Kidney (tissue), 14 donors: ENCODE measurements around the gene UST. TPM values are rescaled to one million over a fixed set of nuclear protein-coding genes. Genes with fewer than 3 reads are reported as not detected.

ENCODE experiments used
- DNase-seq, 5 donors: peaks; one replicate each; pipeline ENCODE4 v3.0.0-alpha.2; 2013 to 2020
- FAIRE-seq: peaks from 2 replicates; lab custom pipeline; 2012; peaks lifted over from hg19 to GRCh38; lab: Jason Lieb, UNC
- H3K27ac ChIP-seq, 2 donors: one replicate each; pipeline ENCODE4 v1.7.0; 2013; ENCODE audit warnings: low read depth in 2 of 2, low read length in 2 of 2, inconsistent platforms in 1 of 2
- H3K27me3 ChIP-seq: one replicate; pipeline ENCODE4 v1.7.1; 2013; ENCODE audit warnings: low read length, inconsistent platforms; ENCODE audit not compliant: control insufficient read depth, insufficient read depth
- H3K36me3 ChIP-seq, 3 donors: one replicate each; pipeline versions ENCODE4 v1.7.0 to v1.7.1; 2013; ENCODE audit warnings: low read length in 3 of 3, control low read depth in 1 of 3, inconsistent platforms in 1 of 3; ENCODE audit not compliant: insufficient read depth in 3 of 3, control insufficient read depth in 2 of 3
- H3K4me1 ChIP-seq, 3 donors: one replicate each; pipeline versions ENCODE4 v1.7.0 to v1.7.1; 2013; ENCODE audit warnings: low read length in 3 of 3, inconsistent platforms in 1 of 3, low read depth in 1 of 3; ENCODE audit not compliant: control insufficient read depth in 2 of 3, insufficient read depth in 2 of 3
- H3K4me3 ChIP-seq, 3 donors: one replicate each; pipeline versions ENCODE4 v1.7.0 to v1.8.1; 2013; ENCODE audit warnings: low read length in 3 of 3, control low read depth in 1 of 3, inconsistent platforms in 1 of 3
- H3K9ac ChIP-seq, 3 donors: one replicate each; pipeline versions ENCODE4 v1.7.0 to v1.7.1; 2013; ENCODE audit warnings: low read length in 3 of 3, control low read depth in 1 of 3, inconsistent platforms in 1 of 3
- H3K9me3 ChIP-seq, 3 donors: one replicate each; pipeline versions ENCODE4 v1.7.0 to v1.7.1; 2013; ENCODE audit warnings: low read length in 3 of 3, control low read depth in 1 of 3, inconsistent platforms in 1 of 3; ENCODE audit not compliant: control insufficient read depth in 2 of 3, insufficient read depth in 1 of 3
- intact Hi-C: fragments of 100-400 bp; cut with DNase I; formaldehyde crosslinking; loops from one replicate; pipeline ENCODE4 v1.11.1; 2022
- polyA plus RNA-seq: library from polyadenylated mRNA; stranded (reverse); fragments of 350-450 nt; fragmentation: Illumina TruSeq; extraction: RNeasy Lipid Tissue Mini Kit (QIAGEN cat#74804); gene quantifications from one replicate; pipeline ENCODE4 v1.2.3, GENCODE V29; 2014; ENCODE audit warnings: low read depth, low replicate concordance; ENCODE audit not compliant: insufficient read depth
- total RNA-seq: library from RNA; stranded (reverse); fragmentation: NEBNext Ultra II Directional; extraction: Animal tissue kit (Norgen Biotek cat#: 25700); gene quantifications from one replicate; pipeline ENCODE4 v1.2.1, GENCODE V29; 2021
- TF ChIP-seq, protein P1 (sequence below): IDR thresholded peaks from 3 replicates; pipeline ENCODE4 v1.5.1; 2012; ENCODE audit warnings: mild to moderate bottlenecking, moderate library complexity, borderline replicate concordance; ENCODE audit not compliant: insufficient read depth; ENCODE audit errors: extremely low read depth
- donor health status: control.
- donor health status: control.
- donor health status: control.
- donor health status: control.
- donor health status: control.
- donor health status: DM: yes; HTN: yes; CAD: no.
- donor health status: Normal renal cell carcinoma (clear cell type).

The UST gene
- total and polyA plus RNA-seq, 2 donors from 2014 or later: 3.2 to 4.2 TPM

DNA sequence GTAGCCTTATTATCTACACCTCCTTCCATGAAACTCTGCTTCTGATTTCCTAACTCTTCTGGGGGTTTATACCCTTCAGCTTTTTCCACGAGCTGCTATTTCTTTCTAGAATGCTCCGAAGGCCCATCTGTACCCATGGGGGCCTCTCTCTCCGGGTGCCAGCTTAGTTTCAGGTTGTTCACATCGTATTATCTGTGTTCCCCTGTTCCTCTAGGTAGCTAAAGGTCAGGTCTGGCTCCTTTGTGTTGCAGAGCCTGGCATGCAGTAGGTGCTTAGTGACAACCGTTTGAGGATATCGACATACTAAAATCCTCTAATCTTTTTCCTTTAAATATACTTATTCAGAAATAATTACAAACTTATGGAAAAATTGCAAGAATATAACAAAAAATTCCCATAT, 73.0 kb downstream of the UST start:
- Histone ChIP-seq H3K9ac (no peak overlapping the region), H3K4me1 (no peaks in the 10 kb centered on the region), H3K27ac (no peak overlapping the region), H3K27me3 (no peaks in the 10 kb centered on the region), H3K9me3 (peaks cover 0 to 3% (median 0%) of the 10 kb centered on the region in 3 donors), H3K4me3 (no peak overlapping the region), H3K36me3 (no peaks in the 10 kb centered on the region)
- DNase-seq: no peak
- no peak for FAIRE-seq
- intact Hi-C loops: no loop called here
- TF ChIP-seq, protein P1, sequence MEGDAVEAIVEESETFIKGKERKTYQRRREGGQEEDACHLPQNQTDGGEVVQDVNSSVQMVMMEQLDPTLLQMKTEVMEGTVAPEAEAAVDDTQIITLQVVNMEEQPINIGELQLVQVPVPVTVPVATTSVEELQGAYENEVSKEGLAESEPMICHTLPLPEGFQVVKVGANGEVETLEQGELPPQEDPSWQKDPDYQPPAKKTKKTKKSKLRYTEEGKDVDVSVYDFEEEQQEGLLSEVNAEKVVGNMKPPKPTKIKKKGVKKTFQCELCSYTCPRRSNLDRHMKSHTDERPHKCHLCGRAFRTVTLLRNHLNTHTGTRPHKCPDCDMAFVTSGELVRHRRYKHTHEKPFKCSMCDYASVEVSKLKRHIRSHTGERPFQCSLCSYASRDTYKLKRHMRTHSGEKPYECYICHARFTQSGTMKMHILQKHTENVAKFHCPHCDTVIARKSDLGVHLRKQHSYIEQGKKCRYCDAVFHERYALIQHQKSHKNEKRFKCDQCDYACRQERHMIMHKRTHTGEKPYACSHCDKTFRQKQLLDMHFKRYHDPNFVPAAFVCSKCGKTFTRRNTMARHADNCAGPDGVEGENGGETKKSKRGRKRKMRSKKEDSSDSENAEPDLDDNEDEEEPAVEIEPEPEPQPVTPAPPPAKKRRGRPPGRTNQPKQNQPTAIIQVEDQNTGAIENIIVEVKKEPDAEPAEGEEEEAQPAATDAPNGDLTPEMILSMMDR: no peak

DNA sequence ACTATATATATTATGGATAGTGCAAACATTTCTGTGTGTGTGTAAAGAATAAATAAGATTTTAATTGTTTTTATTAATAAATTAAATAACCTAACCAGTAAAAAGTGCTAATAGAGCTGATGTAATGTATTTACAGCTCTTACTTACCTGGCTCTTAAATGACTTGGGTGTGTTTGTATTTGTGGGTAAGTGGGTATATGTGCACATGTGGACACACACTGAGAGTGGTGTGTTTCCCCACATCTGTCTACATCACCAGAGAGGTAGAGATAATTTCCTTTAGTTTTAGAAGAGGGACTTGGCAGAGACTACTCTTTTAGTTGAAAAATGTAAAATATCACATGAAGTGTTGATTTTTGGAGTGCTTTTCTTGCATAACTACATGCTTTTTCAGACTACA, 76.0 kb downstream of the UST start:
- no peak for DNase-seq
- no peak for FAIRE-seq
- Histone ChIP-seq H3K9ac (no peak overlapping the region), H3K36me3 (no peaks in the 10 kb centered on the region), H3K9me3 (no peaks in the 10 kb centered on the region), H3K4me3 (no peak overlapping the region), H3K27me3 (no peaks in the 10 kb centered on the region), H3K4me1 (no peaks in the 10 kb centered on the region), H3K27ac (no peak overlapping the region)
- TF ChIP-seq, protein P1: no peak
- intact Hi-C loops: no loop called here

DNA sequence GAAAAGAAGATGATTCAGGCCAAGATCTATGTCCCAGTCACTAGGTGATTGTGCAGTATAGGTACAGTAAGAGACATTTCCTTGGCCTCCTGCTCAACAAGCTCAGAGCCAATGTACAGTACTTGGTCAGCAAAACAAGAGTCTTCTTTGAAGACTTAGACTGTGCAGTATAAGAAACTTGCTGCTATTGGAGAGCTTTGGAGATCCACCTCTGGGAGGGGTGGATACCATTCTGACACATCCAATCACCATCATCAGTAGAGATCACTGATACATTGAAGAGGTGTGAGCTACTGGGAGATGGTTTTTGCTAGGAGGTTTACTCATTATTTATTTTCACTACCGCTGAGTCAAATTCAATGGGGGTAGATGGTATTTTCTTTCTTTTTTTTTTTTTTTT, 77.5 kb downstream of the UST start:
- no peak for FAIRE-seq
- Histone ChIP-seq H3K27ac (no peak overlapping the region), H3K9me3 (no peaks in the 10 kb centered on the region), H3K27me3 (no peaks in the 10 kb centered on the region), H3K36me3 (no peaks in the 10 kb centered on the region), H3K4me1 (no peaks in the 10 kb centered on the region), H3K9ac (no peak overlapping the region), H3K4me3 (no peak overlapping the region)
- DNase-seq: no peak
- TF ChIP-seq, protein P1: no peak
- intact Hi-C loops: no loop called here

DNA sequence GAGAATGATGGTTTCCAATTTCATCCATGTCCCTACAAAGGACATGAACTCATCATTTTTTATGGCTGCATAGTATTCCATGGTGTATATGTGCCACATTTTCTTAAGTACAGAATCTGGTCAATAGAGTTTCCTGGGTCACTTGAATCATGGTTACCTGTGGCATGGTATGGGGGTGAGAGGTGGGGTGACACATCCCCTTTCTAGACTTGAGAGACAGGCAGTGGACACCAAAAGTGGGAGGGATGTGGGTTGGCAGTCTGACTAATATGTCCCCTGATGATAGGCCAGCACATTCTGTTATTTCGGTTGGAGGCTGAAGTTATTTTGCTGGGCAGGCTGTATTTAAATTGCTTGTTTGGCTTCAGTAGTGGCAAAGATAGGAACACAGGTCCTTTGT, 78.1 kb downstream of the UST start:
- Histone ChIP-seq H3K4me1 (no peaks in the 10 kb centered on the region), H3K4me3 (no peak overlapping the region), H3K27me3 (no peaks in the 10 kb centered on the region), H3K27ac (no peak overlapping the region), H3K9ac (no peak overlapping the region), H3K9me3 (no peaks in the 10 kb centered on the region), H3K36me3 (no peaks in the 10 kb centered on the region)
- no peak for DNase-seq
- FAIRE-seq: no peak
- TF ChIP-seq, protein P1: no peak
- intact Hi-C loops: no loop called here
